CD4-positive, alpha-beta T cell treated with Interleukin-2 at 100 ng/mL for 4 hours (primary cell): ENCODE measurements around the gene EPHB1.
A peak's percentile ranks its signal among the peaks of the same experiment; 100 is the strongest.
"Not testable (repeated sequence)": the region's sequence is repeated elsewhere in the genome, so short reads cannot be mapped to it uniquely, and the experiment has no call there.

Experiments
- DNase-seq: peaks from one replicate; pipeline ENCODE4 v3.0.0-alpha.2; 2020; ENCODE audit warnings: low spot score

EPHB1 gene

DNA sequence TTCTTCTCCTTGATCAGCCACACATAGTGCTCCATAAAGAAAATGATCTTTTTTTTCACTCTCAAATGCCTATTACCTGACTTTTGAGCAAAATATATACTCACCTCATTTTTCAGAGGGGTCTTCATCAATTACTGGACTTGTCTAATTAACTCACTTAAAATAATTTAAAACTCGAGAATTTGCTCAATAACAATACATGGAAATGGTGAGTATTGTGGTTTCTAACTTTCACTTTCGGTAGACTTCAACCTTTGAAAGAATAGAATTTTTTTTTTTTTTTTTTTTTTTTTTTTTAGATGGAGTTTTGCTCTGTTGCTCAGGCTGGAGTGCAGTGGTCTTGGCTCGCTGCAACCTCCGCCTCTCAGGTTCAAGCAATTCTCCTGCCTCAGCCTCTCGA is 17.7 kb upstream of the EPHB1 start:
- DNase-seq = no peak

- not testable (repeated sequence) for DNase-seq
Measured at GRCh38 chr3:134788283-134788682, 6.8 kb upstream of the EPHB1 start.

DNA sequence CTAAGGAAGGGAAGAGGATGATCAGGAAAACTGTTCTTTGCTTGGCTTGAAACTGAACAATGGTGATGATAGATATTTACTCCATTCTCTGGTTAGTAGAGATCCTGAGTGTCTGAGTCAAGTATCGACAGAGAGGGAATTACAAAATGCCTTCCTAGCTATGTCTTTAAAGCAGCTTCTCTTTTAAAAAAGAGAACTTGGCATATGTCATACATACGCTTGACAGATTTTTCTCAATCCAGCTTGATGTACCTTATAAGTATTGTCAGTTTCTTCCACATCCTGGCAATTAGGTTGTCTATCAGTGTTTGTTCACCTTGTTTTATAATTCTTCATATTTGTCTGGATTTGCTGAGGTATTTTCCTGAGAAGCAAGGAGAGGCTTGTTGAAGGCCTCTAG is 5.0 kb upstream of the EPHB1 start:
- DNase-seq = no peak

GRCh38 chr3:134791992-134792391 is 3.1 kb upstream of the EPHB1 start:
- DNase-seq = no peak

GRCh38 chr3:134792700-134793099 is 2.4 kb upstream of the EPHB1 start:
- no peak for DNase-seq

GRCh38 chr3:134793562-134793961 is 1.5 kb upstream of the EPHB1 start:
- DNase-seq = no peak

- DNase-seq = no peak
Measured at GRCh38 chr3:134794323-134794722, 737 bp upstream of the EPHB1 start.

DNA sequence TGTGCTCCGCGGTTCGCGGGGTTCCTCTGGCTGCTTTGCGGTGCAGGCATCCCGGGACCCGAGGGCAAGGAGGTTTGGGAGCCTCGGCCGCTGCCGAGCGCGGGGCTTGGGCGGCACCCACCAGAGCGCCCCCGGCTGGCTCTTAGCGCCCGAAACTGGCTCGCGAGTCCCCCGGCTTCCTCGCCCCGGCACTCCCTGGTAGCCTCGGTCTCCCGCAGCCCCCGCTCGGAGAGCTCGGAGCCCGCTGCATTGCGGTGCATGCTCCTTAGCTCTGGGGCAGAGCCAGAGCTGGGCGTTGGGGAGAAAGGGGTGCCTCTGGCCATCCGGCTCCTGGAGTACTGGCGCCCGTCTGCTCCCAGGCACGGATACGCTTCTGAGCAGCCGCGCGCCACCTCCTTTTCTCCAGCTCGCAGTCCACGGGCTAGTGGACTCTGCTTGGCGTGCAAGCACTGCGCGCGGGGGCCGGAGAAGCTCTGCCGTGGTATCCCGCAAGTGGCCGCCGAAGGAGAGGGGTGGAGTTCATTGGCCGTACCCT is 753 bp downstream of the EPHB1 start:
- DNase-seq = no peak

DNA sequence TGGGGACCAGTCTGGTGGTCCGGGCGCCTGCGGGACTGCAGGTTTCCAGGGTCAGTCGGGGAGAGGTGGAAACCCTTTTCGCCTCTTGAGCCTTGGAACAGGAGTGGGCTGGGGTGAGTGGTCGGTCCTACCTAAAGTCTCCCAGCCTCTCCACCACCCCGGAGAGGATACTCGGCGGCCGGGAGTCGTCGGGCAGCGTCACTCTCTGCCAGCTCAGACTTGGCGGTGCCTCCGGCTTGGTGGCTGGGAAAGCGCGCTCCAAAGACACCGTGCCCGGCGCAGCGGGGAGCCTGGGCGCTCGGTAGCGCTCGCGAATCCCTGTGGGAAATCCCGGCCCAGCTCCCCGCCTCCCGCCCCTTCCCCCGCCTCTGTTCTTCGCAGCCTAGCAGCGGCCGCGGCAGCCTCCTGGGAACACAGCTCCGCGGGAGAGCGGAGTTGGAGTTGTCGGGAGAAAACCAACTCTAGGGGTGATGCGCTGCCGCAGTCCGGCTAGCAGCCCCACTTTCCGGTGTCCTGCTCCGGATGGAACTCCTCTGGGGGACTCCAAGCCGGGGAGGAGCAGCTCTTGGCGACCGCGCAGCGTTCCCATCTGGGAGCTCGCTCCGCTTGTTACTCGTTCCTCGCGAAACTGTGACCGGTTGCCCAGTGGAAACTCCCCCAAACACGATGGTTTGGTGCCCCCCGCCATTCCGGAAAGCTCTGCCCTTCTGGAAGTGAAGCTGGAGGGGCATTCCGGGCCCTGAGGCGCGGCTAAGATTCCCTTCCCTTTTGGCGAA is 1.4 kb downstream of the EPHB1 start:
- no peak for DNase-seq

DNA sequence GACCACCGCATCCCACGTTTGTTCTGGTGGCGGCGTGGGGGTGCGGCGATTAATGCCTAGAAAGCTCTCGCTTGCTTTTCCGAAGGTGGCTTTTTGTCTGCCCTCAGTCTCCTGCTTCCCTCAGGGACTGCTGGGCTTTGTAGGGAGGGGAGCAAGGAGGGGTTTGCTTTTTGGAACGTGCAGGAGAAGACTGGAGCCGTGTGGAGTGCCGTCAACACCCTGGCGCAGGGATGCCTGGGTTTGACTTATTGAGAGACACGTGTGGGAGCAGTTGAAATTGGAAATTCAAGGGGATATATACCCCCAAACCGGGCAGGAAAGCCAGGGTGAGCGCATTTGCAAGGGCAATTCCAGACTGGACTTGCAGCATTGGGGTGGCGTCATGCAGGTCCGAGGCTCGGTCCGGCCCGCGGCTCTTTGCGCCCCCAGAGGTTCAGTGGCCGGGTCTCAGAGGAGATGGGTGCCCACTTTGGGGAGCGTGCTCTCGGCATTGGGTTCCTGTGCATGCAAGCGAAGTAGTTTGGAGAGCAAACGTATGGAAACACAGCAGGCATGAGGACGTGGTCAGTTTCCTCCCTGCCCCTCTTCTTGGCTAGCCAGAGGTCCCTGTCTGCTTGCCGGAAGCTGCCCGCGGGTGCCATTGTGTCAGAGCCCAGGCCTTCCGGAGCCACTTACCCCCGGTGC is 2.1 kb downstream of the EPHB1 start:
- DNase-seq = no peak

DNA sequence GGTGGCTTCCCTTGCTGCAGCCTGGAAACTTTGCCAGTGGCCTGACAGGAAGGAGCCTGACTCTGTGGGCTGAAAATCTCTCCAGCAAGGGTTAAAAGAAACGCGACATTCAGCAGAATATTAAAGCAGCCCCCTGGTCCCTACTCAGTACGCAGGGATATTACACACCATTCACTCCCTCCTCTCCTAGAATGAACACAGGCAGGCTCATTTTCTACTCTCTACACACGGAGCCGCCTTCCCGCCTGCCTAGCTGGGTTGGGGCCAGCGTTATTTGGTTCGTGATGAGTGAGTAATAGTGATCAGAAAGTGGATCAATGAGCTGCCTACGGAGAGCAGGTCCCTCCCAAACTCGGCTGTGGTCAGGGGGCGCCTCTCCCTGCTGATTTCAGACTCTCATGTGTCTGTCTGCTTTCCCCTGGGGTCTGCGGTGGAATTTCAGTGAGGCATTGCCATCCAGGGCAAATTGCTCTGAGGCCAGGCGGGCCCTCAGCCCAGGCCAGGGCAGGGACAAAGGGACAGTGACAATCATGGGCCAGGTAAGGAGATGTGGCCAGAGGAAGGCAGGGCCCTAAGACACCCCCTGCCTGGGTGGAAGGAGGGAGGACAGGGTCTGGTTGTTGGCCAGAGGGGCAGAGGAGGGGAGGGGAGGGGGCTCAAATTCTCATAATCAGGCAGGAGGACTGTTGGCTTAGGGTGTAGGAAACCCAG is 2.8 kb downstream of the EPHB1 start:
- DNase-seq = no peak

DNA sequence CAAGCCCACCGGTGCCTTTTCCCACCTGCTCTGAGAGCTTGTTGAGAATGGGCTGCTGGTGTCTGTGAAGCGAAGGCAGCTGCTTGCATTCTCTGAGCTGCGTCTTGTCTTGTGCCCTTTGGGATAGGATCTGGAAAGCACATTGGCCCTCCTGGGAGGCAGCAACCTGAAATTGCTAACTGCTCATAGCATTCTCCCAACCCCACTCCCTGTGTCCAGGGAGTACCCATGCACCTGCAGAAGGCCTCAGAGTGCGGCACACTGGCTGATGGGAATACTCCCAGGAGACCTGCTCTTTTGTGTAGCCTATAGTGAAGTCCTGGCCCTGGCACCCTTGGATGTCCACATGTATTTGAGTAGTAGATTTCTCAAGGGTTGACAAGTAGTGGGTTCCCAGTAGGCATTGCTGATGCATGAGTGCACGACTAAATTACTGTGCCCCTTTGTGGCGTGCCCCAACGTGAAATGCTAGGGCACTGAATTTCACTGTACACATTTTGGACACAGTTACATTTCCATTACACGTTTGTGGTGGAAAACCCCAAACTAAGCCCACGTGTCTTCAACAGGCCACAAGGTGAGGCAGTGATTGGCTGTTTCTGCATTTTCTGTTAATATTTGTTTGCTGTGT is 3.7 kb downstream of the EPHB1 start:
- no peak for DNase-seq

DNA sequence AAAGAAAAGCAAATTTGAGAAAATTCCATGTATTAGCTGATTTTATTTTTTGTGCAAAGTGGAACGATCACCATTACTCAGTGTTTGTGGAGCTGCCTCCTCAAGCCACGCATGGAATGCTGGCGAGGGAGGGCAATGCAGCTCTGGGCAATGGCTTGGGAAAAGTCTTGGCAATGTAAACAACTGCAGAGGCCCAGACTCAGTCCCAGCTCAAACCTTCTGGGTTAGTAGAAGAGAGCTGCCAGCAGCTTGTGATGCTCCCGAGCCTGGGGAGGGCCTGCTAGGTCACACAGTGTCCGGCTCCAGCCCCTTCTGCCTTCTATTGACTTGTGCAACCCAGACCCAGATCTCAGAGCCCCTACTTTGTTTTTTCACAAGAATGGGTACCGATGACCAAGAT is 4.3 kb downstream of the EPHB1 start:
- no peak for DNase-seq

DNA sequence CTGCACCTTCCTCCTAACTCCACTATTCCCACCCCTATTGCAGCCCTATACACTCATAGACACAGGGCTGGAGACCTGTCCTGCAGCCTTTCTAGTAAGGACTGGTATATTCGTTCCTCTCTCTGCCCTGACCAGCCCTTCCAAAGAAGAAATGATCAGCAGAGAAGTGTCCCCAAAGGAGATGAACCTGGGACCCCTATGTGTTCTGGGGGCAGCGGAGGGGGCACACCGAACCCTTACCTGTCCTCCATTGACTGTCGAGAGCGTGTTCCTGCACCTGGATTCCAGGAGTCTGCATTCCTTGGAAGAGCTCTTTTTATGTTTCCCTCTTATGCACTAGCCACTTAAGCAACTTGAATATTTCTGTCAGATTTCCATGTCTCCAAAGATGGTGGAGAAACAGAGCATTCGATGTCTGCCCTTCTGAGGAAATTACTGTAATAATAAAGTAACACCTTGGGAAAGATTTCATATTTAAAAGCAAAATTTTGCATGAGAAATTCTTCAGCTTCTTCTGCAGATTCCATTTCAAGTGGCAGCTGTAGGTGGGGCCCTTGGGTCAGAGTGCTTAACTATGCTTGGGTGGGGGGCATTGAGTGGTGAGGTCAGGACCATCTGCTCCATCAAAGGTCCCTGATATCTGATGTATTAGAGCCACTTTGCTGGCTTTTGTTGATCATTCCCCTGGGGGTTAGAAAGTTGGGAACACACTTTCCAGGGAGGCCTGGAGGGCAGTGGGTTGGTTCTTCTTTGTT is 6.3 kb downstream of the EPHB1 start:
- no peak for DNase-seq

DNA sequence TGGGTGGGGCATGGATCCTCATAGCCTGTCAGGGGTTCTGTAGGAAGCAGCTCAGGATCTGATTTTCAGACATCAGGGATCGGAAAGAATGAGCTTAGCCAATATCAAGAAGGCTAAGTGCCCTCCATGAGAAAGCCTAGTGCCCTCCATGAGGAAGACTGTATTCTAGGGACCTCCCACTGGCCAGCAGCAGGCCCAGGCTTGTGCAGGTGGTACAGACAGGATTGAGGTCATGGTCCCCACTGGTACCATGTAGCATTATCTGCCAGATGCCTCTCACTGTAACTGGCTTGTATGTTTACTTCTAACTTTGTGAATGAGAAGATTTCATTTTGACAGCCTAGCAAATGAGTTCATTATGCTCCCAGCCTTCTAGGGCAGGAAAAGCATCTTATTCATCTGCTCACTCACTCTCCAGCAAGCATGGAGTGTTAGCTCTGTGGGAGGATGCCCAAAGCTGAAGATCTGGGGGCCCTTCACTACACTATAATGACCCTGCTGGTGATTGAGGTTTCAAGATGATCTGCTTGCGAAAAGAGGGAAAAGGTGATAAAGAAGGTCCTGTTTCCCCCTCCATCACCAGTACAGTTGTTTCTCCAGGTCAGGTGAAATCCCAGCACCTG is 7.5 kb downstream of the EPHB1 start:
- DNase-seq = no peak

- DNase-seq = peak; percentile 4
Measured at GRCh38 chr3:134803051-134803505, 8.0 kb downstream of the EPHB1 start.

DNA sequence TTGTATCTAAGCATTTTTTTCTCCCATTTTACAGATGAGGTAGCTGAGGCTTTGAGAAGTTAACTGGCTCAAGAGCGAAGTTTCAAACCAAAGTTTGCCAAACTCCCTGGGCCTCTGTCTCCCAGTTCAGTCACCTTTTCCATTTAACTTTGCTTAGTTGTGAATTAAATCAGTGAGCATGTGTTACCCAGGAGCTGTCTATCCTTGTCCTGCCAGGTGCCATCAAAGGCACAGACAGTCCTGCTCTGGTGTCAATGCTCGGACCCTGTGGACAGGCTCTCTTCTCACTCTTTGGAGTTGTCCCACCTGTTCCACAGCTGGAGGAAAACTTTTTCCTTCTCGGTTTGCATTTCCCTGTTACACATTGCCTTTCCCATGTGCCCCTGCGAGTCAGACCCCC is 8.6 kb downstream of the EPHB1 start:
- DNase-seq = no peak

DNA sequence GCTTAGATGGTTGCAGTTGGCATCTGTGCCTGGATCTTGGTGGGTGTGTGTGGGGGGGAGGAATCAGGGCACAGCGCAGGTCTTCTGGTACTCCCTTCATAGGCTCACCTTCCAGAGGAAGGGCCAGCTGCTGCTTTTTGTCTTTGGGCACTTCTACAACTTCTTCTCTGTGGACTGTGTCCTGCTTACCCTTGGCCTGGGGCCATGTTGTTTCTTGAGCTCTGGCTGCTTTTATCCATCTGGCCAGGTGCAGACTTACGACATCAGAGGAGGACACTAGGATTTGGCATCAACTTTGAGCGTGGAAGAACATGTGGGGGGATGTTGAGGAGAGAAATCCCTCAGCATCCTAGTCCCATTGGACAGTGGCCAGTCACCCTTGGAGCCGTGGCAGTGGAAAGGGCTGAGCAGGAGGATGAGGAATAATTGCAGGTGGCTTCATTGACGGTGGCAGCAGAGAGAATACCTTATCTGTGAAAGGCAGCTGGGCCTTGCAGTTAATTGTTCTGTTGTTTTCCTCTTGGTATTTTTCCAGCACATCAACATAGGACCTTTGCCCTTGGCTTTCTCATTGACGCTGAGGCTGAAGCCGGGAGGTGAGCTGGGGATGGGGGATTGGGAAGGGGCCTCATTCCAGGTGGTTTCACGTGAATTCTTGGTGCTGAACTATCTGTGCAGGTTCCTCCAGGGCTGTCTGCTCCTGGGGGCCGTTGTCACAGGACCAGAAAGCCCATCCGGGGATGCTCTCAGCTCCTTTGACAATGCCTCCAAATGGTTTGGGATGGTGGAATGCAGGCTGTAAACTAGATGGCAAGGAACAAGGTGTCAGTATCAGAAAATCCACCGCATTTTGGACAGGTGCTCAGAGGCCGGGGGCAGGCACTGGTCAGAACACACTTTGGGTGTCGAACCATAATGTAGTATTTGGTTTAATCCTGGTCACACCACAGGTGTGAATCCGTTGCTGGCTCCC is 9.7 kb downstream of the EPHB1 start:
- no peak for DNase-seq

DNA sequence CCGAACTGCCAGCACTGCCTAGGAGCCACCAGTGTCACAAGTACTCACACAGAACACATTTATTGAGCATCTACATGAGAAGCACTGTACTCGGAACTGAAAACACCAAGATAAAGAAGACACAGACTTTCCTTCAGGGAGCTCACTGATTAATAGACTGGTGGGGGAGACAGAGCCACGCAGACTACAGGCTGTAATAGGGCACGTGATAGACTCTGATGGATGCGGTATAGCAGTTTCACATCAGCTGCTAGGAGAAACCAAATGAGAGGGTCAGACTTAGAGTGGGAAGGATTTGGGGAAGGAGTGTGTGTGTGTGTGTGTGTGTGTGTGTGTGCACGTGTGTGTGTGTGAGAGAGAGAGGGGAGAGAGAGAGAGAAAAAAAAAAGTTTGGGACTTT is 12.1 kb downstream of the EPHB1 start:
- DNase-seq = no peak

DNA sequence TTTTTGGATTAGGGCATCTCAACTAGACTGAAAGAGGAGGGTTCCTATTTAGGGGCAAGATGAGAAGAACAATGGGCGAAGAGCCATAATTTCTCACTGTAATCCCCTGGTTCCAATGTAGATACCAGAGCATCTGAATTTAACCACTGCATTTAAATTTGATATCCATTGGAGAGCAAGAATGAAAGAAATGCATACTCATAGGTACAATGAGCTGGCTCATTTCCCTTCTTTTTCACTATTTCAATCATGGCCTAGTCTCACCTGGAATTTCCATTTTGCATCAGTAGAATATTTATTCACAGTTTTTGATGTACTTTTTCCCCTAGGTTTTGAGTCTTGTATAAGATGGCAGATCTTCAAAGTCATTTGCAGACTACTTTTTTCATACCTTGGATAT is 13.8 kb downstream of the EPHB1 start:
- no peak for DNase-seq
